ENCODE results near the gene FKBP1C.
"Not testable (repeated sequence)": the region's sequence is repeated elsewhere in the genome, so short reads cannot be mapped to it uniquely, and the experiment has no call there.

FKBP1C gene

GRCh38 chr6:63211343-63211742, at the start of gene FKBP1C:
TSS of gene FKBP1C (plus strand) at chr6:63211469.
- FAIRE-seq; DNase-seq (ENCODE audit: extremely low spot score, insufficient read length, low read depth): not testable (repeated sequence)

DNA sequence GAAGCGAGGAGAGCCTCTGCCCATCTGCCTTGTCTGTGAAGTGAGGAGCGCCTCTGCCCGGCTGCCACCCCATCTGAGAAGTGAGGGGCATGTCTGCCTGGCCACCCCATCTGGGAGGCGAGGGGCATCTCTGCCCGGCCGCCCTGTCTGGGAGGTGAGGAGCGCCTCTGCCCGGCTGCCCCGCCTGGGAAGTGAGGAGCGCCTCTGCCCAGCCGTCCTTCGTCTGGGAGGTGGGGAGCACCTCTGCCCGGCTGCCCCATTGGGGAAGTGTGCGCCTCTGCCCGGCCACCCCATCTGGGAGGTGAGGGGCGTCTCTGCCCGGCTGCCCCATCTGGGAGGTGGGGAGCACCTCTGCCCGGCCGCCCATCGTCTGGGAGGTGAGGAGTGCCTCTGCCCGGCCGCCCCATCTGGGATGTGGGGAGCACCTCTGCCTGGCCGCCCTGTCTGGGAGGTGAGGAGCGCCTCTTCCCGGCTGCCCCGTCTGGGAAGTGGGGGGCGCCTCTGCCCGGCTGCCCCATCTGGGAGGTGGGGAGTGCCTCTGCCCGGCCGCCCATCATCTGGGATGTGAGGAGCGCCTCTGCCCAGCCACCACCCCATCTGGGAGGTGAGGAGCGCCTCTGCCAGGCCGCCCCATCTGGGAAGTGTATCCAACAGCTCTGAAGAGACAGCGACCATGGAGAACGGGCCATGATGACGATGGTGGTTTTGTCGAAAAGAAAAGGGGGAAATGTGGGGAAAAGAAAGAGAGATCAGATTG, 47.0 kb upstream of the FKBP1C start:
- not testable (repeated sequence) for FAIRE-seq; DNase-seq (ENCODE audit: extremely low spot score, insufficient read length, low read depth)

DNA sequence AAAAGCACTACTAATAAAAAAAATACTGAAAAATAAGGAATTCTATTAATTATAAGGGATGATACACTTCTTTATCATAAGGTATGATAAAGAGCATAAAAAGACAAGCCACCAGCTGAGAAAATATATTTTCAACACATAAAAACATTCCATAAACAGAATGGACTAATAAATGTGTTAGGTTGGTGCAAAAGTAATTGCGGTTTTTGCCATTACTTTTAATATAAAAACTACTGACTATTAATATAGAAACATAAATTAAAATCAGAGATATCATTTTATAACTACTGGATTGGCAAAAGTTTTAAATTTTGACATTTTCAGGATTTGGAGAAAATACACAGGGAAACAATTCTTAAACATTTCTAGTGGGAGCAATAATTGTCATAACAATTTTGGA, 37.1 kb upstream of the FKBP1C start:
- no peak for FAIRE-seq
- DNase-seq (ENCODE audit: extremely low spot score, insufficient read length, low read depth) = no peak

GRCh38 chr6:63176181-63176580, 35.1 kb upstream of the FKBP1C start:
- DNase-seq (ENCODE audit: extremely low spot score, insufficient read length, low read depth) (no peak), FAIRE-seq (no peak)

- FAIRE-seq (no peak), DNase-seq (ENCODE audit: extremely low spot score, insufficient read length, low read depth) (no peak)
These were observed 30.9 kb upstream of the FKBP1C start for GRCh38 chr6:63180367-63180766.

DNA sequence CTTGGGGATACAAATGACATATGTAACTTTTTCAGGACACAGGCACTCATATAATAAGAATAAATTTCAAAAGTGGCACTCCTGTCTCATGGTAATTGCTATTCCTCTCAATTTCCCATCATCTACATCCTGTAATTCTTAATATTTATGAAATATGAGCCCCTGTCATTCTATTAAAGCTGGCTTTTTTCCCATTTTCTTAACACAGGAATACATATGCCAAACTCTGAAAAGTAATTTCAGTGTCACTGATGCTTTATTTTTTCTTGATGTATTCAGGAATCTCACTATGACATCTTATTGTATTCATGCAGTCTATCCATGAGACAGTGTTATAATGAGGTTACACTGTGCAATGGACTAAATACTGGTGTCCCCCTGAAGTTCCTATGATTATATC, 24.3 kb upstream of the FKBP1C start:
- FAIRE-seq (no peak), DNase-seq (ENCODE audit: extremely low spot score, insufficient read length, low read depth) (no peak)

DNA sequence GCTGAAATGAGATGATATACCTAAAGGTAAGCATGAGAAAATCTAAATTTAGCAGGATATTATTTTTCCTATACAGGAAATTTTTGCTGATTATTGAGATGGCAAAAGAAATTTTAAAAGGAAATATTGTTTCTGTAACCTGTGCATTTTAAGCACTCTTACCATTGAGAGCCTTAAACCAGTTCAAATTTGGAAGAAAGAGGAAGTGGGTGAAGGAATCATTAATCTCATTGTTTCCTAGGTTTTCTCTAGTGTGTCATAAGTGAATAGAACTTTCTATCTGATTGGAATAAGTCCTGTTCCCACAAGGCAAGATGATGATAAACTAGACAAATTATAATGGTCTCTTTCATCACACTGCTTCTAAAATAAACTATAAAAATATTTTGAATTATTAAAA, 22.4 kb upstream of the FKBP1C start:
- DNase-seq (ENCODE audit: extremely low spot score, insufficient read length, low read depth) (no peak), FAIRE-seq (no peak)

DNA sequence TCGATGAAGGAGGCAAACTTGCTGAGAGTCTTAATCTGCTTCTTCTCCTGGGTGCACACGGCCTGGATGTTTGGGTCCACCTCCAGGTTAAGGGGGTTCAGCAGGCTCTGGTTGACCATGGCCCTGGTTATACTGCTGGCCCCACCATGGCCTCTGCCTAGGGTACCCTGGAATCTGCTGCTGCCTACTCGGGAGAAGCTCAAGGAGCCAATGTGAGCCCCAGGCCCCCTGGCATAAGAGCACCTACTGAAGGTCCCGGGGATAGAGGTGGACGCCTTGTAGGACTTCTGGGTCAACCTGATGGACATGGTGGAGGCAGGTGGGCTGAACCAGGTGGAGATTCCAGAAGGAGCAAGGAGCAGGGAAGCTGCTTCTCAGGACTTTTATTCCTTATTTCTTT, 17.9 kb upstream of the FKBP1C start:
- FAIRE-seq (no peak), DNase-seq (ENCODE audit: extremely low spot score, insufficient read length, low read depth) (no peak)

- FAIRE-seq = no peak
- no peak for DNase-seq (ENCODE audit: extremely low spot score, insufficient read length, low read depth)
These were observed 13.5 kb upstream of the FKBP1C start for GRCh38 chr6:63197741-63198140.

GRCh38 chr6:63213325-63213724, 2.1 kb downstream of the FKBP1C start:
- no peak for FAIRE-seq
- no peak for DNase-seq (ENCODE audit: extremely low spot score, insufficient read length, low read depth)

GRCh38 chr6:63214816-63215215, 3.5 kb downstream of the FKBP1C start:
- FAIRE-seq (no peak), DNase-seq (ENCODE audit: extremely low spot score, insufficient read length, low read depth) (no peak)

DNA sequence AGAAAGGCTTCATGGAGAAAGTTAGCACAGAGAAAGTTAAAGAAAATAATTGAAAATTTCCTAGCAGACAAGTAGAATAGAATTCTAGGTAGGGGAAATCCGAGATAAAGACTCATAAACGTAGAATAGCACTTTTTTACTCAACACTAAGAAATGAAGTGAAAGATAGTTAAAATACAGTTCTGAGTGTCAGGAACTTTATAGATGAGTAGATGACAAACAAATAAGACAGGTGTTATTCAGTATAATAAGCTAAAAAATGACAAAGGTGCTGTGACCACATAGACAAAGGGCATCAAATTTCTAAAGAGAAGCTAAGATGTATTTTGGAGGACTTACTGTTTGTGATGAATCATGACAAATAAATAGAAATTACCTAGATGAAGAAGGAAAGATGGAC, 12.9 kb downstream of the FKBP1C start:
- DNase-seq (ENCODE audit: extremely low spot score, insufficient read length, low read depth) (no peak), FAIRE-seq (no peak)

DNA sequence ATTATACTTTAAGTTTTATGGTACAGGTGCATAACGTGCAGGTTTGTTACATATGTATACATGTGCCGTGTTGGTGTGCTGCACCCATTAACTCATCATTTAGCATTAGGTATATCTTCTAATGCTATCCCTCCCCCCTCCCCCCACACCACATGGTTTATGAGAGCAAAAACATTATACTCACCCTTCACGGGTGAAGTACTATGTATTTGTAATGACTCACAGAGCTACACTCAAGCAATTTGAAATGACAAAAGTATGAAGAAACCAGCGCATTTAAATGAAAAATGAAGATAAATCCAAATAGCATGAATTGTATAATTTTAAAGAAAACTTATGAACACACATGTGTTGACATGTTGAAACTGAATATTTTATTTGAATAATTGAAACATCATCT, 14.7 kb downstream of the FKBP1C start:
- FAIRE-seq; DNase-seq (ENCODE audit: extremely low spot score, insufficient read length, low read depth): not testable (repeated sequence)

- FAIRE-seq; DNase-seq (ENCODE audit: extremely low spot score, insufficient read length, low read depth): not testable (repeated sequence)
These were observed 16.9 kb downstream of the FKBP1C start for GRCh38 chr6:63227928-63228894.

DNA sequence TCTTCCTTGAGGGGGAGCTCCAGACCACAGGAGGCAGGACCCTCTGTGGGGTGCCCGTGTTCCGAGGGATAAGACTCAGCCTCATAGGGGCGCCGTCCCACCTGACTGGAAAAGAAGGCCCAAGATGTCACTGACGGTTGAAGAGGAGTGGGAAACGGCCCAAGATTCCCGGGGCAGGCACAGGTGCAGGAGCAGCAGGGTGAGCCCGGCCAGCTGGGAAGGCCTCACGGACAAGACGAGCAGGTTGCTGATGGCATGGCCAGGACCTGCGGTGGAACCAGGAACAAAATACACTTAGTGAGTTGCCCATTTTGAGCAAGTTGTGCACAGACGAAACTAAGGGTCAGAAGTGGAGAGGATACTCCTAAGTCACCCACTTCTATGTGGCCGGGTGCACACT, 18.8 kb downstream of the FKBP1C start:
- not testable (repeated sequence) for FAIRE-seq; DNase-seq (ENCODE audit: extremely low spot score, insufficient read length, low read depth)

- not testable (repeated sequence) for FAIRE-seq; DNase-seq (ENCODE audit: extremely low spot score, insufficient read length, low read depth)
These were observed 19.2 kb downstream of the FKBP1C start for GRCh38 chr6:63230511-63230910.

- no peak for DNase-seq (ENCODE audit: extremely low spot score, insufficient read length, low read depth)
- FAIRE-seq = no peak
These were observed 25.1 kb downstream of the FKBP1C start for GRCh38 chr6:63236398-63236817.

DNA sequence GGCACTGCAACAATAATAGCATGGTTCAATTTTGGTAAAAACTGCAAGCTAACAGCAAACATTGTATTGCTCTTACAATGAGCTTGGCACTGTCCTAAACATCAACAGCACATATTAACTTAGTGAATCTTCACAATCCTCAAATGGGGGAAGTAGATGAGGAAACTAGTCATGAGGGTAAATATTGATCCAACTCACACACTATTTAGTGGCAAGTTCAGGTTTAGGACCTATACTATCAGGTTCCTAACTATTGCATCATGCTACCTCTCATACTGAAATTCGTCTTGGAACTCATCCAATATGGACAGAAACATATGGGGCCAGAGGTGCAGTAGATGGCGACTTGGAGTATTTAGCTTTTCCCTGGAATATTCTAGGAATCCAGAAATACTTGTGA, 34.2 kb downstream of the FKBP1C start:
- DNase-seq (ENCODE audit: extremely low spot score, insufficient read length, low read depth) (no peak), FAIRE-seq (no peak)

DNA sequence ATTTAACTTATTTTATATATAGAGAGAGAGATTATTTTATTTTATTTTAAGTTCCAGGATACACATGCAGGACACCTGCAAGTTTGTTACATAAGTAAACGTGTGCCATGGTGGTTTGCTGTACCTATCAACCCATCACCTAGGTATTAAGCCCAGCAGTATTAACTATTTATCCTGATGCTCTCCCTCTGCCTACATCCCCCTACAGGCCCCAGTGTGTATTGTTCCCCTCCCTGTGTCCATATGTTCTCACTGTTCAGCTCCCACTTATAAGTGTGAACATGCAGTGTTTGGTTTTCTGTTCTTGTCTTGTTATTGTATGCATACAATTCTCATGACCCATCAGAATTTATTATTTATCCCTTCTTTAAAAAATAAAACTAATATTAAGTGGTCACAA, 34.6 kb downstream of the FKBP1C start:
- no peak for FAIRE-seq

GRCh38 chr6:63246581-63246980, 35.3 kb downstream of the FKBP1C start:
- FAIRE-seq = no peak

More for the DNA sequence above, 34.6 kb downstream of the FKBP1C start:
- DNase-seq (ENCODE audit: extremely low spot score, insufficient read length, low read depth) = no peak

More at GRCh38 chr6:63246581-63246980, 35.3 kb downstream of the FKBP1C start:
- no peak for DNase-seq (ENCODE audit: extremely low spot score, insufficient read length, low read depth)
